Measurements from ENCODE around the gene SESTD1. TPM values are rescaled to one million over a fixed set of nuclear protein-coding genes. Genes with fewer than 3 reads are reported as not detected.

Gene SESTD1
- total and polyA plus RNA-seq, 9 of the 15 experiments (the other 6 are each of a cell fraction or from before 2014, with no cell fraction given): 0.32 to 5.6 (median 2.1) TPM

- H3K27ac ChIP-seq (ENCODE audit: extremely low read depth, low read depth, low read length): no peak overlapping the region
- in situ Hi-C loops (cut with MboI) (no loop called here), intact Hi-C loops (cut with micrococcal nuclease) (no loop called here)
- H2AFZ ChIP-seq (ENCODE audit: low read depth, low read length): no peak overlapping the region
- no peaks in the 10 kb centered on the region for H4K20me1 ChIP-seq (replicated peaks; ENCODE audit: control insufficient read depth, insufficient read depth, low read length)
- no peaks in the 10 kb centered on the region for H3K4me1 ChIP-seq (replicated peaks in 1 of 2; ENCODE audit: control insufficient read depth in 2 of 2, insufficient read depth in 2 of 2, low read length in 2 of 2)
- no peaks in the 10 kb centered on the region for H3K79me2 ChIP-seq (ENCODE audit: control insufficient read depth, insufficient read depth, low read length)
- no peak overlapping the region for H3K4me2 ChIP-seq (ENCODE audit: insufficient read depth, low read length)
- H3K9me3 ChIP-seq (replicated peaks; ENCODE audit: control insufficient read depth, insufficient read depth, low read depth, low read length): no peaks in the 10 kb centered on the region; the same call in 1 of the 2 replicates
- DNase-seq (ENCODE audit: extremely low read depth in 1 of 4, low spot score in 3 of 4): no peak
- H3K36me3 ChIP-seq (ENCODE audit: control insufficient read depth, insufficient read depth, low read length): no peaks in the 10 kb centered on the region
- FAIRE-seq: no peak
- TF ChIP-seq GTF2E2 (tag; IDR thresholded peaks at IDR 0.05): no peak
- no peak for TF ChIP-seq MLLT1 (IDR thresholded peaks at IDR 0.05)
- no peak for TF ChIP-seq ZNF511 (CRISPR knock-in tag; IDR thresholded peaks at IDR 0.05)
- no peak for TF ChIP-seq ZNF699 (CRISPR knock-in tag; IDR thresholded peaks at IDR 0.05; ENCODE audit: insufficient replicate concordance)
- POLR2A ChIA-PET: no interaction called here
- CTCF ChIA-PET (ENCODE audit: low intra/inter-chr PET ratio): no interaction called here
- H3K27me3 ChIP-seq (ENCODE audit: control insufficient read depth in 2 of 2, insufficient read depth in 2 of 2, low read length in 2 of 2): no peaks in the 10 kb centered on the region
- no peak overlapping the region for H3K4me3 ChIP-seq
- BruUV-seq (replicated peaks): no TSS peak
- 2% methylated on average over 4 of the region's 4 CpGs for WGBS (ENCODE audit: insufficient coverage, low coverage, missing lambda C conversion rate)
- ATAC-seq: no peak
- H3K9ac ChIP-seq (ENCODE audit: insufficient read depth in 1 of 2, low read depth in 2 of 2, low read length in 2 of 2): no peak overlapping the region
- no peaks in the 10 kb centered on the region for H3K9me1 ChIP-seq (ENCODE audit: control insufficient read depth, insufficient read depth, low read length)
These were observed 37.5 kb upstream of the SESTD1 start for GRCh38 chr2:179302149-179302548.

- CTCF ChIA-PET (ENCODE audit: low intra/inter-chr PET ratio): no interaction called here
- H3K36me3 ChIP-seq (ENCODE audit: control insufficient read depth, insufficient read depth, low read length): no peaks in the 10 kb centered on the region
- WGBS (ENCODE audit: insufficient coverage, low coverage, missing lambda C conversion rate): 3% methylated on average over 5 of the region's 5 CpGs
- intact Hi-C loops (cut with micrococcal nuclease) (no loop called here), in situ Hi-C loops (cut with MboI) (no loop called here)
- H3K79me2 ChIP-seq (ENCODE audit: control insufficient read depth, insufficient read depth, low read length): no peaks in the 10 kb centered on the region
- POLR2A ChIA-PET: no interaction called here
- H3K4me2 ChIP-seq (ENCODE audit: insufficient read depth, low read length): no peak overlapping the region
- H4K20me1 ChIP-seq (replicated peaks; ENCODE audit: control insufficient read depth, insufficient read depth, low read length): no peaks in the 10 kb centered on the region
- no peak overlapping the region for H2AFZ ChIP-seq (ENCODE audit: low read depth, low read length)
- H3K27ac ChIP-seq (ENCODE audit: extremely low read depth, low read depth, low read length): no peak overlapping the region
- no peaks in the 10 kb centered on the region for H3K9me1 ChIP-seq (ENCODE audit: control insufficient read depth, insufficient read depth, low read length)
- no peak overlapping the region for H3K9ac ChIP-seq (ENCODE audit: insufficient read depth in 1 of 2, low read depth in 2 of 2, low read length in 2 of 2)
- H3K9me3 ChIP-seq (replicated peaks; ENCODE audit: control insufficient read depth, insufficient read depth, low read depth, low read length): no peaks in the 10 kb centered on the region
- BruUV-seq (replicated peaks): no TSS peak
- no peaks in the 10 kb centered on the region for H3K27me3 ChIP-seq (ENCODE audit: control insufficient read depth in 2 of 2, insufficient read depth in 2 of 2, low read length in 2 of 2)
- H3K4me3 ChIP-seq: no peak overlapping the region
- no peak for FAIRE-seq
- H3K4me1 ChIP-seq (replicated peaks in 1 of 2; ENCODE audit: control insufficient read depth in 2 of 2, insufficient read depth in 2 of 2, low read length in 2 of 2): no peaks in the 10 kb centered on the region
- no peak for ATAC-seq
- DNase-seq (ENCODE audit: extremely low read depth in 1 of 4, low spot score in 3 of 4): no peak
- TF ChIP-seq OTX1 (CRISPR knock-in tag; IDR thresholded peaks at IDR 0.05): no peak
- TF ChIP-seq MAFK (IDR thresholded peaks at IDR 0.05; ENCODE audit: low read length): no peak
- TF ChIP-seq ZEB2 (IDR thresholded peaks at IDR 0.05): no peak
- TF ChIP-seq ZNF224 (CRISPR knock-in tag; IDR thresholded peaks at IDR 0.05): no peak
- TF ChIP-seq HSF4 (CRISPR knock-in tag; IDR thresholded peaks at IDR 0.05; ENCODE audit: borderline replicate concordance): no peak
- TF ChIP-seq CAMTA2 (CRISPR knock-in tag; conservative IDR thresholded peaks at IDR 0.05): no peak
- TF ChIP-seq ZNF174 (CRISPR knock-in tag; IDR thresholded peaks at IDR 0.05): no peak
- no peak for TF ChIP-seq TEAD4 (IDR thresholded peaks at IDR 0.05; ENCODE audit: low read length)
- no peak for TF ChIP-seq TEAD4 (CRISPR knock-in tag; IDR thresholded peaks at IDR 0.05; ENCODE audit: borderline replicate concordance)
- no peak for TF ChIP-seq FOXM1 (IDR thresholded peaks at IDR 0.05; ENCODE audit: low read depth)
- no peak for TF ChIP-seq FOXM1 (CRISPR knock-in tag; IDR thresholded peaks at IDR 0.05; ENCODE audit: low read depth)
- TF ChIP-seq SNAPC5 (CRISPR knock-in tag; IDR thresholded peaks at IDR 0.05): no peak
- no peak for TF ChIP-seq ZC3H11A (IDR thresholded peaks at IDR 0.05; ENCODE audit: low read depth, low read length)
- TF ChIP-seq CBX8 (IDR thresholded peaks at IDR 0.05; ENCODE audit: borderline replicate concordance, extremely low read depth, low read depth, low read length, poor library complexity, severe bottlenecking): no peak
These were observed 34.0 kb upstream of the SESTD1 start for GRCh38 chr2:179298666-179299065.

All from K562 (cell line).